Loucy (cell line): ENCODE data around the gene DNAH7.

Experiments
- EZH2phosphoT487 ChIP-seq: fragments of 200-600 bp; IDR thresholded peaks from 2 replicates; pipeline ENCODE4 v1.6.1; 2018; ENCODE audit warnings: antibody characterized with exemption, mild to moderate bottlenecking, moderate library complexity, borderline replicate concordance
- TF ChIP-seq, protein P1 (sequence below): fragments of 200-600 bp; sonication (generic); conservative IDR thresholded peaks from 2 replicates; pipeline ENCODE4 v1.5.1; 2014; ENCODE audit warnings: mild to moderate bottlenecking, antibody characterized with exemption, low read length

DNA sequence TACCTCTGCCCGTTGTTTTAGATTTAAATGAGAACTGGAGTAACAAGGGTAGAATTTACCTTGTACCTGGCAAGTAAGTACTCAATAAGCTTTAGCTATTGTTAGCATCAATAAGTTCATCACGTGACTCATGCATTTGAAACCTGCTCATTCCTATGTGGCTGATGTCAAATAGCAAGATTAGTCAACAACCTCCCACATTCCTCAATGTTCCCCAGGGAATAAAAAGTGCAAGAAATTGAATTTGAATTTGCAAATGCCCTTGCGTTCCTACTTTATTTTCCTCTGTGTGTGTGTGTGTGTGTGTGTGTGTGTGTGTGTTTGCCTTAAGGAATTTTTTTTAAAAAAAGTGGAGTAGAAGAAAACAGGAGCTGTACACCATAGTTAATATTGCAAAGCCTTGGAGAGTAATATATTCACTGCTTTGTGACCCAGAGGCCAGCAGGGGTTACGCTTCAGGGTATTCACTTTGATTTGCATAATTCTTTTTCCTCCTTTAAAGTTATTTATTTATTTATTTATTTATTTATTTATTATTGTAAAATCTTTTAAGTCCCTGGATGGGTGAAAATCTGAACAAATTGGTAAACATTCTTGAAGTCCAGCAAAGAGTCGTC lies 43.9 kb upstream of the DNAH7 start:
- TF ChIP-seq, protein P1, sequence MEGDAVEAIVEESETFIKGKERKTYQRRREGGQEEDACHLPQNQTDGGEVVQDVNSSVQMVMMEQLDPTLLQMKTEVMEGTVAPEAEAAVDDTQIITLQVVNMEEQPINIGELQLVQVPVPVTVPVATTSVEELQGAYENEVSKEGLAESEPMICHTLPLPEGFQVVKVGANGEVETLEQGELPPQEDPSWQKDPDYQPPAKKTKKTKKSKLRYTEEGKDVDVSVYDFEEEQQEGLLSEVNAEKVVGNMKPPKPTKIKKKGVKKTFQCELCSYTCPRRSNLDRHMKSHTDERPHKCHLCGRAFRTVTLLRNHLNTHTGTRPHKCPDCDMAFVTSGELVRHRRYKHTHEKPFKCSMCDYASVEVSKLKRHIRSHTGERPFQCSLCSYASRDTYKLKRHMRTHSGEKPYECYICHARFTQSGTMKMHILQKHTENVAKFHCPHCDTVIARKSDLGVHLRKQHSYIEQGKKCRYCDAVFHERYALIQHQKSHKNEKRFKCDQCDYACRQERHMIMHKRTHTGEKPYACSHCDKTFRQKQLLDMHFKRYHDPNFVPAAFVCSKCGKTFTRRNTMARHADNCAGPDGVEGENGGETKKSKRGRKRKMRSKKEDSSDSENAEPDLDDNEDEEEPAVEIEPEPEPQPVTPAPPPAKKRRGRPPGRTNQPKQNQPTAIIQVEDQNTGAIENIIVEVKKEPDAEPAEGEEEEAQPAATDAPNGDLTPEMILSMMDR = no peak
- no peak for TF ChIP-seq EZH2phosphoT487
